22Rv1 (cell line): ENCODE data around the gene HLA-DQA1.
"Not testable (repeated sequence)": the region's sequence is repeated elsewhere in the genome, so short reads cannot be mapped to it uniquely, and the experiment has no call there.

ENCODE experiments used
- H3K27ac ChIP-seq: fragments of 450-650 bp; 2 replicates; pipeline ENCODE4 v1.5.1; 2017
- ZFX ChIP-seq: fragments of 450-650 bp; IDR thresholded peaks from 2 replicates; pipeline ENCODE4 v1.6.1; 2017; ENCODE audit warnings: antibody characterized with exemption, borderline replicate concordance
- TF ChIP-seq, protein P1 (sequence below): fragments of 450-650 bp; IDR thresholded peaks from 2 replicates; pipeline ENCODE4 v1.5.1; 2017; ENCODE audit warnings: mild to moderate bottlenecking

Gene HLA-DQA1

DNA sequence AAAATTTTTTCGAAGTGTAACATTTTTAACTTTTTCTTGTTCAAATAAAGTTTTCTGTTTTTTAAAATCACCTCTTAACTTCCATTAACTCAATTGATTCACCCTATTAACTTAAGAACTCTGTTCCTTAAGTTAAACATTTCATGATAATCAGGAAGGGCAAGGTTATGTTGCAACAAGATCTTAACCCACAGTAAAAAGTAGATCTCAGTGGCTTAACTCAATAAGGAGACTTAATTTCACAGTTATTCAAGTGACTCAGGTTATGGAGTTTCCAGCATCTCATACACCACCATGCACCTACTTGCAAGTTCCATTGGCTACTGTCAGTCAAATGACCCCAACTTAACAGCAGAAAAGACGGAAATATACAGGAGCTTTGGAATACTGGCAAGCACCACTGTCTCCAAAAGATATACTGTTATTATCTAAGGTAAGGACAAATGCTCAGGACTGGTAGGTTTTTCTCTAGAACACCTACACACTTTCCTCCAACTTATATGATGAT, 18.1 kb downstream of the HLA-DQA1 start:
- TF ChIP-seq, protein P1, sequence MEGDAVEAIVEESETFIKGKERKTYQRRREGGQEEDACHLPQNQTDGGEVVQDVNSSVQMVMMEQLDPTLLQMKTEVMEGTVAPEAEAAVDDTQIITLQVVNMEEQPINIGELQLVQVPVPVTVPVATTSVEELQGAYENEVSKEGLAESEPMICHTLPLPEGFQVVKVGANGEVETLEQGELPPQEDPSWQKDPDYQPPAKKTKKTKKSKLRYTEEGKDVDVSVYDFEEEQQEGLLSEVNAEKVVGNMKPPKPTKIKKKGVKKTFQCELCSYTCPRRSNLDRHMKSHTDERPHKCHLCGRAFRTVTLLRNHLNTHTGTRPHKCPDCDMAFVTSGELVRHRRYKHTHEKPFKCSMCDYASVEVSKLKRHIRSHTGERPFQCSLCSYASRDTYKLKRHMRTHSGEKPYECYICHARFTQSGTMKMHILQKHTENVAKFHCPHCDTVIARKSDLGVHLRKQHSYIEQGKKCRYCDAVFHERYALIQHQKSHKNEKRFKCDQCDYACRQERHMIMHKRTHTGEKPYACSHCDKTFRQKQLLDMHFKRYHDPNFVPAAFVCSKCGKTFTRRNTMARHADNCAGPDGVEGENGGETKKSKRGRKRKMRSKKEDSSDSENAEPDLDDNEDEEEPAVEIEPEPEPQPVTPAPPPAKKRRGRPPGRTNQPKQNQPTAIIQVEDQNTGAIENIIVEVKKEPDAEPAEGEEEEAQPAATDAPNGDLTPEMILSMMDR = no peak
- TF ChIP-seq ZFX = no peak
- no peak overlapping the region for H3K27ac ChIP-seq

DNA sequence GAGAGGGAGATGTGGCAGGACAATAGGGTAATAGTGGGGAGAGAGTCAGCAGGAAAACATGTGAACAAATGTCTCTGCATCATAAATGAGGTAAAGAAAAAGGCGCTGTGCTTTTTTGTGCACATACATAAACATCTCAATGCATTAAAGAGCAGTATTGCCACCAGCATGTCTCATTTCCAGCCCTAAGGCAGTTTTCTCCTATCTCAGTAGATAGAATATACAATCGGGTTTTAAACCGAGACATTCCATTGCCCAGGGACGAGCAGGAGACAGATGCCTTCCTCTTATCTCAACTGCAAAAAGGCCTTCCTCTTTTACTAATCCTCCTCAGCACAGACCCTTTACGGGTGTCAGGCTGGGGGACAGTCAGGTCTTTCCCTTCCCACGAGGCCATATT, 20.1 kb downstream of the HLA-DQA1 start:
- H3K27ac ChIP-seq = not testable (repeated sequence)

DNA sequence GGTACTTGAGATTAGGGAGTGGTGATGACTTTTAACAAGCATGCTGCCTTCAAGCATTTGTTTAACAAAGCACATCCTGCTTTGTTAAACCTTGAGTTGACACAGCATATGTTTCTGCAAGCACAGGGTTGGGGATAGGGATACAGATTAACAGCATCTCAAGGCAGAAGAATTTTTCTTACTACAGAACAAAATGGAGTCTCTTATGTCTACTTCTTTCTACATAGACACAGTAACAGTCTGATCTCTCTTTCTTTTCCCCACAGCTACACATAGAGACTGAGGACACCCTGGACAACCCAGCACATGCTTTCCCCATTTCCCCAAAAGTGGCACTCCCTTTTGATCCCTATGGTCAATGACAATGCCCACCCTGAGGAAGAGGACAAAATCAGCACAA, 20.6 kb downstream of the HLA-DQA1 start:
- not testable (repeated sequence) for H3K27ac ChIP-seq

DNA sequence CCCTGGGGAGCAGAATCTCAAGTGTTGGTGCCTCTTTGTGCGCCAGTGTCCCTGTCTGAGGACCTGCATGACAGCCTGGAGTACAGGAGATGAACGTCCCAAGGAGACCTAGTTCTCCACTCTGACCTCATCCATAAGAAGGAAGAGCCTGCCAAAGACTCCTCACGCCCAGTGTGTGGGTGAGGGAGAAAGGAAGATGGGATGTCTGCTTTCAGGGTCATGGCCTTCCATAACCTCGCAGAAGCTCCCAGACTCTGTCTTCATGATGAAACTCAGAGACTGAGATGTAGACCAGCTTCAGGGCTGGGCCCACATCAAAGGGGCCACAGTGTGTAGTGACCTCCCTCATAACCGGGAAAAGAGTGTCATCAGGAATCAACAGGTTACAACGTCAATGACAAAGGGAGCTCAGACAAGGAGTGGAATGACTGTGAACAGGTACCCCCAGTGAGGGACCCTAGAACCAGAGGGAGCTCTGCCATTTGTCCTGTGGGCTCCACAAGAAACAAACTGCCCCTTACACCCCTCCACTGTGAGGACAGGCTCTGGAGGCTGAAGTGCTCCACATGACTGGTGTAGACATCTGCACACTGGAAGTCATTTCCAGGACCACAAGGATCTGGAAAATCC, 21.2 kb downstream of the HLA-DQA1 start:
- no peak overlapping the region for H3K27ac ChIP-seq
- no peak for TF ChIP-seq ZFX
- TF ChIP-seq, protein P1 = no peak

DNA sequence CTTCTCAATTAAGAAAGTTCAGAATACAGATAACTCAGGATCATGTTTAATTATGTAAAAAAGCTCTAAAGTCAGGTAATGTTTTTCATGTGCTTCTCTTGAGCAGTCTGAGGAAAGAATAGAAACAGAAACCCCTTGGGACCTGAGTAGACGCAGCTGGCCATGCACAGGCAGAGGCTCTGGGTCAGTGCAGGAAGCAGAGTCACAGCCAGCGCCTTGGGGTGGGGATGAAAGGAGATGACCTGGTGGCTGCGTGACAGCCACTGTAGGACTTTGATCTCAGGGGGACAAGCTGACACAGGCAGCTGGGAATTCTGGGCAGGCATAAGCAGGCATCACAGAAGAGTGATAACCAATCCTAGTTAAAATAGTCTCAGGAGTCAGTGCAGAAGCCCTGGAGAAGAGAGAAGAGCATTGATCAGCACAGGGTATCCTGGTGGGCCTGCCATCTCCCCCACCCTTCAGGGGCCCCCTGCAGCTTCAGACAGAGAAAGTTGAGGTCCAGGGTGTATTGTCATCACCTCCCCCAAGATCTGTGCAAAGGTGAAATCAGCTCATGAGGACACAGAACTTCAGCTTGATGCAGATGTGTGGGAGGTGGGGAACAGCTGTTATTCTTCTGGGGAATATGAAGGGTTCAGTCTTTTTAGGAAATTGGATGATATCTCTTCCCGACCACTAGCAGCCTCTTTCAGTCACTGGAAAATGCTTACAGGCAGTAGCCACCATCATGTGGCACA, 22.8 kb downstream of the HLA-DQA1 start:
- H3K27ac ChIP-seq = no peak overlapping the region
- no peak for TF ChIP-seq ZFX
- TF ChIP-seq, protein P1 = no peak

DNA sequence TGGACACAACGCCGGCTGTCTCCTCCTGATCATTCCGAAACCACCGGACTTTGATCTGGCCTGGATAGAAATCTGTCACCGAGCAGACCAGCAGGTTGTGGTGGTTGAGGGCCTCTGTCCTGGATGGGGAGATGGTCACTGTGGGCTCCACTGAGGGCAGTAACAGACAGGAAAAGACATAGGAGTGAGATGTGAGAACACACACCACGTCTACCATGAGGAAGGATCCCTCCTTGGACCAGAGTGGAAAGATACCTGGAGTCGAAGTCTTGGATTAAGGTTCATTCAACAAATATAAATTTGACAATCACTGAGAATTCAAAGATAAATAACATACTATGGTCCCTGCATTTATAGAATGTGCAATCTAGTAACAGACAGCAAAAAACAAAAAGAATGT, 24.9 kb downstream of the HLA-DQA1 start:
- no peak overlapping the region for H3K27ac ChIP-seq
- TF ChIP-seq, protein P1 = no peak
- TF ChIP-seq ZFX = no peak

DNA sequence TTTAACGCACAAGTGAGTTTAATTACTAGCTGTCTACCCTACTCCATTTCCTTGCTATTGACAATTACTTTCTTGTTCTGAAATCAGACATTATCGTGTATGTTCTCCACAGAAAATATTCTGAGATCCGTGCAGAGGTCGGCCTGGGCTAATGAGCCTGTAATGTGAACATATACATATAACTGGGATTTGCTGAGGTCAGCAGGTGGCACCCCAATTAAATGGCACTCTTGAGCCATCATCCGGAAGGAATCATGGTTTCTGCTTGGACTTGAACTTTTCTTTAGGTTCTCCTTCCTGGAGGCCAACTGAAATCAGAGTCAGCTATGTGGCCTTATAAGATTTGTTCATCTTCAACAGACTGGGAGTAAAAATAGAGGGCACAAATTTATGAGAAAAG, 25.6 kb downstream of the HLA-DQA1 start:
- TF ChIP-seq ZFX = no peak
- no peak overlapping the region for H3K27ac ChIP-seq

DNA sequence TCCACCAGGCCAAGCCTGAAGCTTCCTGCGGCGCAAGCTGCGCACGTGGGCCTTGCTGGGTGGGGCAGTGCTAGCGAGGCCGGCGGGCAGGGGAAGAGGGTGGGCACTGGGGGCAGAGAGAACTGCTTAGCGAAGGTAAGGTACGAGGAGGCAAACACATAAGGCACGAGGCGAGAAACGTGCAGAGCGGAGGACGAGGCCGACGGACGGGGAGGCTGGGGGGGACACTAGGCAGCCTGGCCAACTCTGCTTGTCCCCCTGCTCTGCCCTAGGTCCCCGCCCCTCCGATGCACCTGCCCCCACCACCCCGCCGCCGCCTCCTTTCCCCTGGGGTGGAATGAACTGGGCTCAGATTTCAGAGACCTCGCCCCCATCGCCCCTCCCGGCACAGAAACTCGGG, 27.1 kb downstream of the HLA-DQA1 start:
- H3K27ac ChIP-seq = no peak overlapping the region
- no peak for TF ChIP-seq ZFX
- TF ChIP-seq, protein P1 = no peak
